CD4-positive, alpha-beta memory T cell (primary cell): ENCODE measurements around the gene VWA5B2. TPM values are rescaled to one million over a fixed set of nuclear protein-coding genes. Genes with fewer than 3 reads are reported as not detected.

Experiments
- CTCF ChIA-PET: fragments of 350-600 bp; sonication (Branson Sonifier 250); formaldehyde crosslinking; loops from one replicate; lab custom pipeline; 2021; ENCODE audit warnings: inconsistent platforms; ENCODE audit not compliant: partially characterized antibody; lab: Charles Lee
- POLR2A ChIA-PET: fragments of 350-600 bp; sonication (Branson Sonifier 250); formaldehyde crosslinking; loops from one replicate; lab custom pipeline; 2021; ENCODE audit not compliant: partially characterized antibody; lab: Charles Lee
- DNase-seq, 5 donors: peaks; one replicate each; pipeline versions ENCODE4 v3.0.0 to v3.0.0-alpha.2; 2020 to 2022; ENCODE audit warnings: mixed read lengths in 1 of 5
- H3K27ac ChIP-seq: one replicate; pipeline ENCODE4 v1.7.0; 2013; ENCODE audit warnings: low read depth, low read length
- H3K27me3 ChIP-seq: 2 replicates; pipeline ENCODE4 v1.7.0; 2013; ENCODE audit warnings: mild to moderate bottlenecking, low read length, moderate library complexity; ENCODE audit not compliant: insufficient read depth
- H3K36me3 ChIP-seq: 2 replicates; pipeline ENCODE4 v1.7.0; 2013; ENCODE audit warnings: mild to moderate bottlenecking, low read length, moderate library complexity; ENCODE audit not compliant: insufficient read depth
- H3K4me1 ChIP-seq: 2 replicates; pipeline ENCODE4 v1.7.0; 2013; ENCODE audit warnings: mild to moderate bottlenecking, low read length, moderate library complexity; ENCODE audit not compliant: insufficient read depth
- H3K4me3 ChIP-seq, 2 donors: one replicate each; pipeline ENCODE4 v1.7.0; 2013; ENCODE audit warnings: low read length in 2 of 2, mild to moderate bottlenecking in 1 of 2
- H3K9me3 ChIP-seq, 2 donors: one replicate each; pipeline ENCODE4 v1.7.0; 2013; ENCODE audit warnings: low read length in 2 of 2, control low read depth in 1 of 2; ENCODE audit not compliant: control insufficient read depth in 1 of 2
- H3K27ac Mint-ChIP-seq, 7 donors: one replicate each; pipeline ENCODE4 v1.8.0; 2020 to 2021; ENCODE audit warnings: mixed read lengths in 7 of 7, mild to moderate bottlenecking in 6 of 7, inconsistent platforms in 3 of 7, moderate library complexity in 3 of 7
- H3K27me3 Mint-ChIP-seq, 2 donors: one replicate each; pipeline ENCODE4 v1.8.0; 2020 to 2021; ENCODE audit warnings: mixed read lengths in 2 of 2
- H3K36me3 Mint-ChIP-seq, 2 donors: one replicate each; pipeline ENCODE4 v1.8.0; 2020 to 2021; ENCODE audit warnings: mixed read lengths in 2 of 2, inconsistent platforms in 1 of 2, mild to moderate bottlenecking in 1 of 2
- H3K4me1 Mint-ChIP-seq, 4 donors: one replicate each; pipeline ENCODE4 v1.8.0; 2020 to 2021; ENCODE audit warnings: mixed read lengths in 4 of 4, mild to moderate bottlenecking in 1 of 4
- H3K4me3 Mint-ChIP-seq, 8 donors: one replicate each; pipeline ENCODE4 v1.8.0; 2020 to 2021; ENCODE audit warnings: mixed read lengths in 8 of 8, mild to moderate bottlenecking in 7 of 8, moderate library complexity in 6 of 8, inconsistent platforms in 3 of 8
- H3K9me3 Mint-ChIP-seq, 8 donors: one replicate each; pipeline ENCODE4 v1.8.0; 2020 to 2021; ENCODE audit warnings: mixed read lengths in 8 of 8, mild to moderate bottlenecking in 5 of 8, inconsistent platforms in 3 of 8, moderate library complexity in 1 of 8
- intact Hi-C: fragments of 100-400 bp; cut with micrococcal nuclease; formaldehyde crosslinking; loops from one replicate; pipeline ENCODE4 v1.15.1; 2023
- polyA plus RNA-seq, 2 donors: library from polyadenylated mRNA; unstranded; fragments of 300-500 nt; fragmentation: Illumina TruSeq; gene quantifications; one replicate each; pipeline ENCODE4 v1.2.3, GENCODE V29; 2021
- total RNA-seq, 2 experiments: library from RNA; stranded (reverse); gene quantifications; one replicate each; pipeline ENCODE4 v1.2.3, GENCODE V29; 2021

The VWA5B2 gene
- total and polyA plus RNA-seq, 4 experiments from 2014 or later = 0.38 TPM; not detected in 3

DNA sequence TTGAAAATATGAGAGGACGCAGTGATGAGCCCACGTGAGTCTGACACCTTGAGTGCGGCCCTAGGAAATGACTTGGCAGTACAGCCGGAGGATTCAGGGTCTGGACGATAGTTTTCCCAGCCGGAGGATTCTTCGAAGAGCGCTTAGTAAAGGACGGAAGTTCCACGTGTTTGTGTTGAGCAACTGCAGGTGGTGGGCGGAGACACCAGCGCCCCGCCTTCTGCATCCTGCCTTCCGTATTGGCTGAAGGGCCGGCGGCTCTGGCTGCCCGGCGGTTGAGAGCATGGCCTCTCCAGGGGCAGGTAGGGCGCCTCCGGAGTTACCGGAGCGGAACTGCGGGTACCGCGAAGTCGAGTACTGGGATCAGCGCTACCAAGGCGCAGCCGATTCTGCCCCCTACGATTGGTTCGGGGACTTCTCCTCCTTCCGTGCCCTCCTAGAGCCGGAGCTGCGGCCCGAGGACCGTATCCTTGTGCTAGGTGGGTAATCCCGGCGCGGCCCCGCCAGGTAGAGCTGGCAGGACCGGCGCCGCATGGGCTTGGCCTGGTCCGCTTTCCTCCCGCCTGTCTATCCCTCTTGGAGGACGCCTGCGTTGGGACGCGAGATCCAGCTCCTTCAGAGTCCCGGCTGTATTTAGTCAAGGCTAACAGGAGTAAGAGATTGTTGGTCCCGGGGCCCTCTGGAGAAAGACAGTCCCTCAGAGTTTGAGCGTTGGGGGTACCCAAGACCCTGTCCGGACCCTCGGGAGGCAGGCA is 20.2 kb downstream of the VWA5B2 start, which contains the start of gene EEF1AKMT4:
EEF1AKMT4 (plus strand) TSS at position 261 of the 755 bp plus-strand sequence; CDS start at position 284, 23 bp downstream.
- Mint-ChIP-seq H3K9me3 (peaks cover 0 to 3% (median 0%) of the 10 kb centered on the region in 8 donors), H3K27me3 (peaks cover 0 to 4% of the 10 kb centered on the region in 2 donors), H3K27ac (peak within 1 kb of the TSS; percentile 92 to 100 (median 96)), H3K4me3 (peak within 1 kb of the TSS; percentile 88 to 99 (median 96)), H3K36me3 (peaks cover 14 to 28% of the 10 kb centered on the region in 2 donors), H3K4me1 (peaks cover 8 to 20% (median 12%) of the 10 kb centered on the region in 4 donors)
- Histone ChIP-seq H3K4me1 (peaks cover 11% of the 10 kb centered on the region), H3K27ac (peak within 1 kb of the TSS; percentile 66), H3K36me3 (peaks cover 11% of the 10 kb centered on the region), H3K27me3 (no peaks in the 10 kb centered on the region), H3K4me3 (peak within 1 kb of the TSS; percentile 92 to 99), H3K9me3 (no peaks in the 10 kb centered on the region)
- intact Hi-C loops = loop anchor here (1.0 to 5.0 kb wide), 12 partner anchors 11 to 1338 kb away; partner anchors contain the start of genes ABCC5, ABCF3, AP2M1 and EIF2B5
- CTCF ChIA-PET = interaction anchor here (0.6 to 8.9 kb wide), 29 partner anchors 9 to 365 kb away, joined by 3 to 76 read pairs (median 4); partner anchors contain the start of genes CLCN2, DVL3, PARL and POLR2H
- peak; percentile 93 to 98 (median 95) for DNase-seq
- POLR2A ChIA-PET = interaction anchor here (1.0 to 2.0 kb wide), 9 partner anchors 9 to 1250 kb away, joined by 3 to 16 read pairs (median 4); partner anchors contain the start of genes CAMK2N2, CLCN2, EIF2B5 and POLR2H

GRCh38 chr3:184250167-184250828 is 20.9 kb downstream of the VWA5B2 start:
- Mint-ChIP-seq H3K27me3 (peaks cover 0 to 4% of the 10 kb centered on the region in 2 donors), H3K4me3 (peak overlapping the region; percentile 88 to 99 (median 96)), H3K4me1 (peaks cover 8 to 20% (median 12%) of the 10 kb centered on the region in 4 donors), H3K9me3 (peaks cover 0 to 3% (median 0%) of the 10 kb centered on the region in 8 donors), H3K27ac (peak overlapping the region; percentile 46 to 100 (median 90)), H3K36me3 (peaks cover 7 to 21% of the 10 kb centered on the region in 2 donors)
- no peaks in the 10 kb centered on the region for H3K9me3 ChIP-seq
- H3K36me3 ChIP-seq = peaks cover 4% of the 10 kb centered on the region
- POLR2A ChIA-PET = interaction anchor here (0.9 to 2.0 kb wide), 10 partner anchors 10 to 1249 kb away, joined by 3 to 16 read pairs (median 4); partner anchors contain the start of genes ABCF3, CAMK2N2, CLCN2 and EIF2B5
- peaks cover 11% of the 10 kb centered on the region for H3K4me1 ChIP-seq
- no peaks in the 10 kb centered on the region for H3K27me3 ChIP-seq
- intact Hi-C loops = loop anchor here (1.0 kb wide), 3 partner anchors 23 to 355 kb away; no protein-coding TSS in a partner anchor
- H3K27ac ChIP-seq = peak overlapping the region; percentile 66
- peak; percentile 82 to 92 (median 86) for DNase-seq
- CTCF ChIA-PET = interaction anchor here (0.6 to 8.9 kb wide), 29 partner anchors 8 to 365 kb away, joined by 3 to 76 read pairs (median 4); partner anchors contain the start of genes CLCN2, DVL3, PARL and POLR2H
- peak overlapping the region; percentile 92 to 99 for H3K4me3 ChIP-seq

GRCh38 chr3:184255291-184256039 is 26.1 kb downstream of the VWA5B2 start:
- no peaks in the 10 kb centered on the region for H3K27me3 ChIP-seq
- H3K4me1 ChIP-seq = peaks cover 5% of the 10 kb centered on the region
- H3K27ac ChIP-seq = no peak overlapping the region
- Mint-ChIP-seq H3K36me3 (peaks cover 3 to 4% of the 10 kb centered on the region in 2 donors), H3K4me3 (no peak overlapping the region), H3K27ac (peak overlapping the region in 1 of 7 donors; percentile 35), H3K9me3 (no peaks in the 10 kb centered on the region), H3K4me1 (peaks cover 3 to 17% (median 5%) of the 10 kb centered on the region in 4 donors), H3K27me3 (no peaks in the 10 kb centered on the region)
- POLR2A ChIA-PET = no interaction called here
- CTCF ChIA-PET = interaction anchor here (1.0 to 8.9 kb wide), 3 partner anchors 15 to 47 kb away, joined by 3 to 76 read pairs (median 3); partner anchors contain the start of gene VWA5B2
- H3K4me3 ChIP-seq = no peak overlapping the region
- no peaks in the 10 kb centered on the region for H3K36me3 ChIP-seq
- H3K9me3 ChIP-seq = no peaks in the 10 kb centered on the region
- DNase-seq = no peak
- intact Hi-C loops = no loop called here

- DNase-seq = no peak
- H3K27me3 ChIP-seq = no peaks in the 10 kb centered on the region
- H3K4me1 ChIP-seq = peaks cover 15% of the 10 kb centered on the region
- H3K36me3 ChIP-seq = no peaks in the 10 kb centered on the region
- no peak overlapping the region for H3K27ac ChIP-seq
- Mint-ChIP-seq H3K27ac (no peak overlapping the region), H3K4me1 (peaks cover 10 to 28% (median 12%) of the 10 kb centered on the region in 4 donors), H3K36me3 (peaks cover 3 to 5% of the 10 kb centered on the region in 2 donors), H3K27me3 (peaks cover 0 to 4% of the 10 kb centered on the region in 2 donors), H3K4me3 (no peak overlapping the region), H3K9me3 (peaks cover 0 to 2% (median 0%) of the 10 kb centered on the region in 8 donors)
- intact Hi-C loops = no loop called here
- H3K4me3 ChIP-seq = no peak overlapping the region
- CTCF ChIA-PET = interaction anchor here (8.9 kb wide), 1 partner anchor 30 kb away, joined by 76 read pairs; the partner anchor contains the start of gene VWA5B2
- POLR2A ChIA-PET = no interaction called here
- no peaks in the 10 kb centered on the region for H3K9me3 ChIP-seq
Observed at GRCh38 chr3:184257083-184257915, 27.9 kb downstream of the VWA5B2 start.

GRCh38 chr3:184258926-184259325 is 29.5 kb downstream of the VWA5B2 start:
- H3K4me3 ChIP-seq = no peak overlapping the region
- CTCF ChIA-PET = interaction anchor here (0.8 kb wide), 1 partner anchor 9 kb away, joined by 5 read pairs; no protein-coding TSS in a partner anchor
- no peaks in the 10 kb centered on the region for H3K27me3 ChIP-seq
- no peak overlapping the region for H3K27ac ChIP-seq
- intact Hi-C loops = no loop called here
- Mint-ChIP-seq H3K27me3 (peaks cover 3 to 7% of the 10 kb centered on the region in 2 donors), H3K9me3 (peaks cover 0 to 2% (median 0%) of the 10 kb centered on the region in 8 donors), H3K4me3 (peak overlapping the region in 5 of 8 donors; percentile 39 to 78 (median 61)), H3K36me3 (peaks cover 3% of the 10 kb centered on the region in 2 donors), H3K27ac (peak overlapping the region in 1 of 7 donors; percentile 71), H3K4me1 (peaks cover 14 to 35% (median 18%) of the 10 kb centered on the region in 4 donors)
- H3K36me3 ChIP-seq = no peaks in the 10 kb centered on the region
- no peaks in the 10 kb centered on the region for H3K9me3 ChIP-seq
- H3K4me1 ChIP-seq = peaks cover 25% of the 10 kb centered on the region
- POLR2A ChIA-PET = interaction anchor here (3.6 kb wide), 1 partner anchor 9 kb away, joined by 16 read pairs; the partner anchor contains the start of gene EEF1AKMT4
- no peak for DNase-seq
